Neuron (in vitro differentiated cells): ENCODE data around the gene YWHAQ.
"Not testable (repeated sequence)": the region's sequence is repeated elsewhere in the genome, so short reads cannot be mapped to it uniquely, and the experiment has no call there.

Experiments
- H2AFZ ChIP-seq: one replicate; pipeline ENCODE4 v1.6.1; 2013; ENCODE audit warnings: low read depth, mild to moderate bottlenecking, inconsistent platforms, low read length, moderate library complexity
- H3K27me3 ChIP-seq: one replicate; pipeline ENCODE4 v1.6.1; 2013; ENCODE audit warnings: low read length; ENCODE audit not compliant: insufficient read depth
- H3K36me3 ChIP-seq: one replicate; pipeline ENCODE4 v1.6.1; 2013; ENCODE audit warnings: low read length; ENCODE audit not compliant: insufficient read depth
- H3K4me1 ChIP-seq: one replicate; pipeline ENCODE4 v1.6.1; 2013; ENCODE audit warnings: low read length; ENCODE audit not compliant: insufficient read depth
- H3K4me3 ChIP-seq: 2 replicates; pipeline ENCODE4 v1.5.1; 2013; ENCODE audit warnings: mild to moderate bottlenecking, low read length, moderate library complexity
- H3K9me3 ChIP-seq: one replicate; pipeline ENCODE4 v1.6.1; 2013; ENCODE audit warnings: low read length

Gene YWHAQ

GRCh38 chr2:9614562-9614961, 16.2 kb downstream of the YWHAQ start:
- Histone ChIP-seq H2AFZ (no peak overlapping the region), H3K4me3 (no peak overlapping the region), H3K9me3 (peaks cover 8% of the 10 kb centered on the region), H3K27me3 (no peaks in the 10 kb centered on the region), H3K4me1 (peaks cover under 1% of the 10 kb centered on the region), H3K36me3 (peaks cover 45% of the 10 kb centered on the region)

GRCh38 chr2:9613291-9613690, 17.5 kb downstream of the YWHAQ start:
- Histone ChIP-seq H3K4me3 (no peak overlapping the region), H2AFZ (no peak overlapping the region), H3K27me3 (no peaks in the 10 kb centered on the region), H3K36me3 (peaks cover 46% of the 10 kb centered on the region), H3K9me3 (peaks cover 8% of the 10 kb centered on the region), H3K4me1 (no peaks in the 10 kb centered on the region)

- not testable (repeated sequence) for H3K9me3 ChIP-seq, H3K4me3 ChIP-seq, H2AFZ ChIP-seq, H3K4me1 ChIP-seq, H3K27me3 ChIP-seq
- peaks cover 40% of the 10 kb centered on the region for H3K36me3 ChIP-seq
These were observed 19.3 kb downstream of the YWHAQ start for GRCh38 chr2:9611549-9611912.

DNA sequence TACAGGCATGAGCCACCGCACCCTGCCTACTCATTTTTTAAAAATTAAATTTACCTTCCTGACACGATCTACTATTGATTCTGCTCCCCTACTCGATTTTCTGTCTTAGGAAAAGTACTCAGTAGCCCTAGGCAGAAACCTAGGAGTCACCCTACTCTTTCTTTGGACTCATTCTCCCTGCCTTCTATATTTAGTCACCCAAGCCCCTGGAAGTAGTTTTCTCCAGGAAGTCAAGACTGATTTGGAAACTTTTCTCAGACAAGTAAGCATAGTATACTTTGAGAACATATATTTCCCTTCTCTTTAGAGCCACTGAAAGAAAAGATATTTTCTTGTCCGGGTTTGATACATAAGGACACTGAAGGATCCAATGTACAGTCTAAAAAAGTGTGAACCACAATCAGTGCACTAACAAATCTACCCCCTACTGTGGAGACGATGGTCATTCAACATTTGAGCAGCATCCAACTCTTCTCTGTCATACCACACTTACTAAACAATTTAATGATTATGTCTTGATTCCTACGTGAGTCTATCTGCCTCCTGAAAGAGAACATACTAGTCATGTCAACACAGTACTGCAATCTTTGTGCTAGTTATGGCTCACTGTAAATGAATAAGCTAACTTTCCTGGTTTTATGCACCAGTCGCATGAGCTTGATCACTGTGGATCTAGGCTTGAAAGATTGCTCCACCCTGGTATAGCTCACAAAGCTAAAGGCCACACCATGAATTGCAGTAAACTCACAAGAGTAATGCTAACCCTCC, 19.8 kb downstream of the YWHAQ start:
- Histone ChIP-seq H3K9me3 (peaks cover 2% of the 10 kb centered on the region), H3K4me3 (no peak overlapping the region), H2AFZ (no peak overlapping the region), H3K27me3 (no peaks in the 10 kb centered on the region), H3K4me1 (no peaks in the 10 kb centered on the region), H3K36me3 (peaks cover 40% of the 10 kb centered on the region)

DNA sequence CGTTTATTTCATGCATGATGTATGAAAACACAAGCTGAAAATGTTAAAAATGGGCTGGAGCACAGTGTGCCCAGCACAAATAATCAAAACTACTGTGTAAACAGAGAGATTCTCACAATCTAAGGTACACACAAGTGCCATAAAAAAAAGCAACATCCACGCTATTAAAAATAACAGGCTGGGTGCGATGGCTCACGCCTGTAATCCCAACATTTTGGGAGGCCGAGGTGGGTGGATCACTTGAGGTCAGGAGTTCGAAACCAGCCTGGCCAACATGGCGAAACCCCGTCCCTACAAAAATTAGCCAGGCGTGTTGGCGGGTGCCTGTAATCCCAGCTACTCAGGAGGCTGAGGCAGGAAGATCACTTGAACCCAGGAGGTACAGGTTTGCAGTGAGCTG, 22.3 kb downstream of the YWHAQ start:
- not testable (repeated sequence) for H3K9me3 ChIP-seq, H3K4me3 ChIP-seq, H3K27me3 ChIP-seq, H2AFZ ChIP-seq, H3K4me1 ChIP-seq
- H3K36me3 ChIP-seq, result peaks cover 30% of the 10 kb centered on the region

GRCh38 chr2:9602412-9602811, 28.4 kb downstream of the YWHAQ start:
- Histone ChIP-seq H3K4me3 (no peak overlapping the region), H2AFZ (no peak overlapping the region), H3K27me3 (no peaks in the 10 kb centered on the region), H3K36me3 (peaks cover 37% of the 10 kb centered on the region), H3K4me1 (no peaks in the 10 kb centered on the region), H3K9me3 (peaks cover 39% of the 10 kb centered on the region)

DNA sequence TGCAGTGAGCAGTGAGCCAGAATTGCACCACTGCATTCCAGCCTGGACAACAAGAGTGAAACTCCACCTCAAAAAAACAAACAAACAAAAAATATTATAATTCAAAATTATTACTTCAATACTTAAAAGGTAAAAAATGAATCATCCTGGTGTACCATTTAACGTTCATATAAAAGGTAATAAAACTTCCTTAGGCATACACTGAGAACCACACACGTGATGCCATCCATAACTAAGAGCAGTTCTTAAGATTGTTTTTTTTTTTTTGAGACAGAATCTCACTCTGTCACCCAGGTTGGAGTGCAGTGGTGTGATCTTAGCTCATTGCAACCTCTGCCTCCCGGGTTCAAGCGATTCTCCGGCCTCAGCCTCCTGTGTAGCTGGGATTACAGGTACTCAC, 29.4 kb downstream of the YWHAQ start:
- Histone ChIP-seq H3K4me3 (no peak overlapping the region), H3K4me1 (no peaks in the 10 kb centered on the region), H2AFZ (no peak overlapping the region), H3K27me3 (no peaks in the 10 kb centered on the region), H3K9me3 (peaks cover 39% of the 10 kb centered on the region), H3K36me3 (peaks cover 41% of the 10 kb centered on the region)

- no peak overlapping the region for H3K4me3 ChIP-seq
- H3K9me3 ChIP-seq, result peaks cover 37% of the 10 kb centered on the region
- peaks cover 34% of the 10 kb centered on the region for H3K36me3 ChIP-seq
- no peak overlapping the region for H2AFZ ChIP-seq
- no peaks in the 10 kb centered on the region for H3K27me3 ChIP-seq
- no peaks in the 10 kb centered on the region for H3K4me1 ChIP-seq
These were observed 31.4 kb downstream of the YWHAQ start for GRCh38 chr2:9599430-9599829.

- Histone ChIP-seq H2AFZ (no peak overlapping the region), H3K36me3 (peaks cover 39% of the 10 kb centered on the region), H3K9me3 (peaks cover 34% of the 10 kb centered on the region)
These were observed 34.0 kb downstream of the YWHAQ start for GRCh38 chr2:9596621-9597311.

GRCh38 chr2:9595746-9596145, 35.1 kb downstream of the YWHAQ start:
- no peak overlapping the region for H3K4me3 ChIP-seq
- peaks cover 27% of the 10 kb centered on the region for H3K9me3 ChIP-seq
- no peak overlapping the region for H2AFZ ChIP-seq
- H3K4me1 ChIP-seq, result no peaks in the 10 kb centered on the region
- H3K36me3 ChIP-seq, result peaks cover 45% of the 10 kb centered on the region
- H3K27me3 ChIP-seq, result no peaks in the 10 kb centered on the region

More at GRCh38 chr2:9596621-9597311, 34.0 kb downstream of the YWHAQ start:
- no peak overlapping the region for H3K4me3 ChIP-seq
- H3K27me3 ChIP-seq, result no peaks in the 10 kb centered on the region
- no peaks in the 10 kb centered on the region for H3K4me1 ChIP-seq

- H3K36me3 ChIP-seq, result peaks cover 50% of the 10 kb centered on the region
- not testable (repeated sequence) for H2AFZ ChIP-seq, H3K4me3 ChIP-seq, H3K4me1 ChIP-seq, H3K27me3 ChIP-seq
- H3K9me3 ChIP-seq, result peaks cover 24% of the 10 kb centered on the region
These were observed 35.5 kb downstream of the YWHAQ start for GRCh38 chr2:9595256-9595655.

DNA sequence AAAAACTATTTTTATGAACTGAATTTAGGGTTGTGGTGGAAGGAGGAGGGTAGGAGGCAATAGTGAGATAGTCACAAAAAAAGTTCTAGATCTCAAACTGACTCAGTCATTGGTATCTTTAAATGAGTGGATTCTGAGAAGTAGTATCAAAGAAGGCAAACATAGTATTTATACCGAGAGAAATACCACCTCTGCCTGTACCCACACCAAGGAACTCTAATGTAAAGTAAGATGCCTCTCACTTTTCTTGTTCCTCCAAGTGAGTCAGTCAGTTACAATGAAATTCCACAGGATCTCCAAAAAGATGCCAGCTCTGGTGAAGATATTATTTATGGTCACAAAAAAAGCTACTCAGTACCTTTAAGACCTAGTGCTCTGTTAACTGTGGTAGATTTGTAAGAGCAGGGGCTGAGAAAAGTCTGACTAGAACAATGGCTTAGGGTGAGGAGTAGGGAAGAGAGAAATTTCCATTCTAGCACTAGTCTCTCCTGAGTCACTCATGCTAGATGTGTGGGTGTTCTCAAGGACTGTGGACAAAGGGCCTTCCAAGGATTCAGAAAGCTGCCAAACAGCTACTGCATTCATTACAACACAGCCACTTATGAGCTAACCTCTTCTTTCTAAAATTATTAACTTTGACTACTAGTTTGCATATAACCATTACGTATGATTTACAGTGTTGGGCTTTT, 36.3 kb downstream of the YWHAQ start:
- H3K4me3 ChIP-seq, result no peak overlapping the region

DNA sequence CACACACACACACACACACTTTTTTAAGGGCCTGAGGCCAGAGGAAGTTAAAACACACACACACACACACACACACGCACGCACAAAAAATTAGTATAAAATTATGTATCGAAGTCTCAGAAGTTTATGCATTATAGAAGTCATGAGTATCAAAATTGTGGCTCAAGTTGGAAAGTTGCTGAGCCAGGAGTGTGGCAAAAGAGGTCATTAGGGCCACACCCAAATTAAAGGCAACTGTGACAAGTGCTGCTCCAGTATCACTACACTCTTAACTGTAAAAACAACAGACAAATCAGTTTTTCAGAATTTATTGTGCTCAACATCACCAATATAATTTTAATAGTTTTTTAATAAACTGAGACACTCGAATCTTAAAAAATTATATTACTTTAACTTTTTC, 36.9 kb downstream of the YWHAQ start:
- Histone ChIP-seq H2AFZ (no peak overlapping the region), H3K27me3 (no peaks in the 10 kb centered on the region), H3K9me3 (peaks cover 12% of the 10 kb centered on the region), H3K4me1 (no peaks in the 10 kb centered on the region), H3K4me3 (no peak overlapping the region), H3K36me3 (peaks cover 53% of the 10 kb centered on the region)

More for the DNA sequence above, 36.3 kb downstream of the YWHAQ start:
- Histone ChIP-seq H2AFZ (no peak overlapping the region), H3K36me3 (peaks cover 53% of the 10 kb centered on the region), H3K9me3 (peaks cover 18% of the 10 kb centered on the region), H3K27me3 (no peaks in the 10 kb centered on the region), H3K4me1 (no peaks in the 10 kb centered on the region)
